ENCODE data around the gene RASSF8. TPM values are rescaled to one million over a fixed set of nuclear protein-coding genes. Genes with fewer than 3 reads are reported as not detected.

Gene RASSF8
- total RNA-seq, 3 donors from 2014 or later, result 42.6 to 52.1 (median 47.5) TPM

GRCh38 chr12:26102953-26103352, 144.5 kb downstream of the RASSF8 start:
- intact Hi-C loops (cut with DNase I; ENCODE audit: low total_unique reads), result no loop called here
- no peak overlapping the region for H3K4me3 ChIP-seq
- no peaks in the 10 kb centered on the region for H3K4me1 ChIP-seq
- TF ChIP-seq CTCF (IDR thresholded peaks at IDR 0.05) (no peak), POLR2A (IDR thresholded peaks at IDR 0.05) (no peak), POLR2AphosphoS5 (IDR thresholded peaks at IDR 0.05) (no peak)
- no peaks in the 10 kb centered on the region for H3K9me3 ChIP-seq
- DNase-seq (ENCODE audit: low spot score in 2 of 2), result no peak
- H3K27ac ChIP-seq, result no peak overlapping the region
- H3K27me3 ChIP-seq, result no peaks in the 10 kb centered on the region
- no peaks in the 10 kb centered on the region for H3K36me3 ChIP-seq

DNA sequence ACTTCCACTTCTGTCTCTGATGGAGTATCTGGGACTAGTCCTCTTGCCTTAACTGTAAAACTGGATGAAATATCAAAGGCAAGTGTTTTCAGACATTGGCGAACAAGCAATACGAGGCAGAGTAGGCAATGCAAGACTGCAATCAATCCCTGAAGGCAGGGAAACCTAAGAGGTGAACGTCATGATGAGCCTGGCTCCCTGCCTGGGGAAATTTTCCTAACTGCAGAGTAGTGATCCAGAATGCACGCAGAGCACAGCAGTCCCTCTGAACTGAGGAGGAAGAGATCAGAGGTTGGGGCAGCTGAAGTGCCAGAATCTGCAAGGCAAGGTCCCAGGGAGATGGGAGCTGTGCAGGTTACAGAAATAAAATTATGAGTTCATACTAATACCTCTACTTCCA, 147.9 kb downstream of the RASSF8 start:
- intact Hi-C loops (cut with DNase I; ENCODE audit: low total_unique reads), result no loop called here
- Histone ChIP-seq H3K27ac (no peak overlapping the region), H3K9me3 (no peaks in the 10 kb centered on the region), H3K4me1 (no peaks in the 10 kb centered on the region), H3K4me3 (no peak overlapping the region), H3K27me3 (no peaks in the 10 kb centered on the region), H3K36me3 (no peaks in the 10 kb centered on the region)
- no peak for DNase-seq (ENCODE audit: low spot score in 2 of 2)
- TF ChIP-seq POLR2A (IDR thresholded peaks at IDR 0.05) (no peak), POLR2AphosphoS5 (IDR thresholded peaks at IDR 0.05) (no peak), CTCF (IDR thresholded peaks at IDR 0.05) (no peak)

DNA sequence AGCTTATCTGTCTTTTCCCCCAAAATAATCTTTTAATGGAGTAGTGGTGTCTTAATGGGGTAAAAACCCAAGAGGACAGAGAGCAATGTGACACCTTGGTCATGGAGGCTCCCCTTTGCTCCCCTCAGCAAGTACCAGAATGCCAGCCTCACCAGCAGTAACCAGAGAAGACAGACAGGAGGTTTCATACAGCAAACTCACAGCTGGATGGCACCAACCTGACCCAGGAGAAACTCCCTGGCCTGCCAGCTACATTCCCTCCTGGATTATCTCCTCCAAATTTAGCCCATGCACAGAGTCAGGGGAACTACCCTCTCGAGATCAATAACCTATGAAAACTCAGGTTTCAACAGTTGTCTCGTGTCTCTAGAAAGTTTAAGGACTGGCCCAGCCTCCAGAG, 150.4 kb downstream of the RASSF8 start:
- intact Hi-C loops (cut with DNase I; ENCODE audit: low total_unique reads), result no loop called here
- H3K4me1 ChIP-seq, result peaks cover 0 to 10% of the 10 kb centered on the region in 2 donors
- DNase-seq (ENCODE audit: low spot score in 2 of 2), result no peak
- no peaks in the 10 kb centered on the region for H3K9me3 ChIP-seq
- no peaks in the 10 kb centered on the region for H3K36me3 ChIP-seq
- H3K27me3 ChIP-seq, result no peaks in the 10 kb centered on the region
- no peak for TF ChIP-seq POLR2A (IDR thresholded peaks at IDR 0.05)
- TF ChIP-seq POLR2AphosphoS5 (IDR thresholded peaks at IDR 0.05), result no peak
- no peak for TF ChIP-seq CTCF (IDR thresholded peaks at IDR 0.05)
- H3K4me3 ChIP-seq, result no peak overlapping the region
- H3K27ac ChIP-seq, result peak overlapping the region; percentile 48 to 84

DNA sequence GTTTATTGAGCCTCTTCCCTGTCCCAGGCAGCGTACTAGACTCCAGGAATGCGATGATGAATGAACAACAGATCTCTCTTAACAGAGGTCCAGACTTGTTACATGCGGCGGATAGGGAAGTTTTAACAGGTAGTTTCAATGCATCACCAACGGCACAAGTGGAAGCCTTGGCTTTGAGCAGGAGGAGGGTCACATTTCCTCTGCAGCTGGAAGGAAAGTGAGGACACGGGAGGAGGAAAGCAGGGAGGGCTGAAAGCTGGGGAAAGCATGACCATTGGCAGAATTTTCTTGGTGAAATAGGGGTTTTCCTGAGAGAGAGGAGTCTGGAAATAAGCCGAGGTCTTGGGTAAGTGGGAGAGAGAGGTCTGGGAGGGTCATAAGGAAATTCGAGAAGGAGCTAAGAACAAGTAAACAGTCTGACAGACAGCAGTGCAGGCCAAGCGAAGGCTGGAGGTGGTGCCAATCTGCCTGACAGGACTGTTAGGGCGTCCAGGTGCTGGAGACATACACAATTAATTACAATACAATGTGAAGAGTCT, 150.9 kb downstream of the RASSF8 start:
- no peak overlapping the region for H3K4me3 ChIP-seq
- H3K27me3 ChIP-seq, result no peaks in the 10 kb centered on the region
- H3K4me1 ChIP-seq, result peaks cover 0 to 10% of the 10 kb centered on the region in 2 donors
- peak overlapping the region; percentile 48 to 84 for H3K27ac ChIP-seq
- H3K9me3 ChIP-seq, result no peaks in the 10 kb centered on the region
- intact Hi-C loops (cut with DNase I; ENCODE audit: low total_unique reads), result no loop called here
- no peak for DNase-seq (ENCODE audit: low spot score in 2 of 2)
- TF ChIP-seq POLR2AphosphoS5 (IDR thresholded peaks at IDR 0.05) (peak; percentile 13 to 55 (median 18)), CTCF (IDR thresholded peaks at IDR 0.05) (no peak)
- H3K36me3 ChIP-seq, result no peaks in the 10 kb centered on the region

DNA sequence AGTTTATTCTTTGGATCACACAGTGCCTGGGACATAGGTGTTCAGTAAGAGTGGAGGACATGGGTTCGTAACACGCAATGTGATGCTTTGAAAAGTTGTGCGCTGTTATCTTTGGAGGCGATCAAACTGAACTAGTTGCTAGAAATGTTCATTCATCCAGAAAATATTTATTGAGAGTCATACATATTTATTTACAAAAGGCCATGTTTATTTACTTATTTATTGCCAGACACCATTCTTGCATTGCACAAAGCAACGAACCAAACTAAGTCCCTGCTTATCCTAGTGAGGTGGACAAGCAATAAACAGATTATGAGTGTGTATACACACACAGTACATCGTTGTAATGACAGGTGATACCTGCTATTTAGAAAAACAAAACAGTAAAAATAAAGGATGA, 153.8 kb downstream of the RASSF8 start:
- TF ChIP-seq POLR2A (IDR thresholded peaks at IDR 0.05), result no peak
- TF ChIP-seq POLR2AphosphoS5 (IDR thresholded peaks at IDR 0.05), result no peak
- no peak for TF ChIP-seq CTCF (IDR thresholded peaks at IDR 0.05)
- Histone ChIP-seq H3K27ac (no peak overlapping the region), H3K4me3 (no peak overlapping the region), H3K27me3 (no peaks in the 10 kb centered on the region), H3K9me3 (no peaks in the 10 kb centered on the region), H3K36me3 (no peaks in the 10 kb centered on the region), H3K4me1 (peaks cover 0 to 10% of the 10 kb centered on the region in 2 donors)
- intact Hi-C loops (cut with DNase I; ENCODE audit: low total_unique reads), result no loop called here
- DNase-seq (ENCODE audit: low spot score in 2 of 2), result no peak
